Myocyte (in vitro differentiated cells): Measurements from ENCODE around the gene IMMT. TPM values are rescaled to one million over a fixed set of nuclear protein-coding genes. Genes with fewer than 3 reads are reported as not detected.
"Not testable (repeated sequence)": the region's sequence is repeated elsewhere in the genome, so short reads cannot be mapped to it uniquely, and the experiment has no call there.

Experiments used
- DNase-seq: peaks from one replicate; pipeline ENCODE4 v3.0.0-alpha.2; 2012; ENCODE audit warnings: low read depth
- polyA plus RNA-seq: library from polyadenylated mRNA; unstranded; fragments of >200 nt; gene quantifications from one replicate; pipeline ENCODE4 v1.2.1, GENCODE V29; 2012; ENCODE audit warnings: missing spikeins
- total RNA-seq: library from RNA; depleted of rRNA; stranded (reverse); fragments of >200 nt; gene quantifications from 2 replicates; pipeline ENCODE4 v1.2.3, GENCODE V29; 2014

The IMMT gene
- 71.4 and 93.0 TPM in 2 replicates for total RNA-seq
- 53.1 TPM for polyA plus RNA-seq

DNA sequence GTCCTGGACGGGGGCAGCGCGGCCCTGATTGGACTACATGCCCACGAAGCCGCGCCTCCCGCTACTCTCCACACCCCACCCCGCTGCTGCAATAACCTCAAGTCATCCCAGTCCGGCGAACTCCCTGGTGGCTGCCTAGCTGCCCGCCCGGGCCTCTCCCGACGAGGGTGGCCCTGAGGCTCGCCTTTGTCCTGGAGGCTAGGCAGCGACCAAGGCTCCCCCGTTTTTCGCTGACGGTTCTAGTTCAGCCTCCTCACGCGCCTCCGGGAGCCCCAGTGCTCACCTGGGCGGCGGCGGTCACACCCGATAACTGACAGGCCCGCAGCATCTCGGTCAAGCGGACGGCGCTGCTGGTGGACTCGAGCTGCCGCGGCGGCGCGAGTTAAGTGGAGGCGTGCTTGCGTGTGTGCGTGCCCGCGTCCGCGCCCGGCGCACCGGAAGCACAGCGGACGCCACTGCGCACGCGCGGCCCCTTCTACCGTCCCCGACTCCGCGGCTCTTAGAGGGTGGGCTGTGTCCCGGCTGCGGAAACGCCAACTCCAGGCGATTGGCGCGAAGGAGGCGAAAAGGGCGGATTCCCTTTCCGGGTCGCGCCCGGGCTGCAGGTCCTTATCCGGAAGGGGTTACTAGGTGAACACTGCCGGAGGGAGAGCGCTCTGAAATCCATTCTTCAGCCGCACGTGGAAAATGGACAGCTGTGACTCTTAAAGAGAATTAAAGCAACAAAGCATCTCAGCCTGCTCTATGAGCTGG is at the start of gene IMMT:
Gene IMMT (minus strand): TSS at position 408 of the 753 bp plus-strand sequence. CDS start 80 bp downstream, at position 328.
- DNase-seq, result peak; percentile 96

DNA sequence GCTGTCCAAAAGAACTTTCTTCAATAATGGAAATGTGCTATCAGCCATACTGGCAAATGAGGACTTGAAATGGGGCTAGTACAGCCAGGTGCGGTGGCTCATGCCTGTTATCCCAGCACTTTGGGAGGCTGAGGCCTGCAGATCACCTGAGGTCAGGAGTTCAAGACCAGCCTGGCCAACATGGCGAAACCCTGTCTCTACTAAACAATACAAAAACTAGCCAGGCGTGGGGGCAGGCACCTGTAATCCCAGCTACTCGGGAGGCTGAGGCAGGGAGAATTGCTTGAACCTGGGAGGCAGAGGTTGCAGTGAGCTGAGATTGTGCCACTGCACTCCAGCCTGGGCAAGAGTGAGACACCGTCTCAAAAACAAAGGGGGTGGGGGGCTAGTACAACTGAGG is 49.5 kb upstream of the IMMT start:
- DNase-seq, result not testable (repeated sequence)

DNA sequence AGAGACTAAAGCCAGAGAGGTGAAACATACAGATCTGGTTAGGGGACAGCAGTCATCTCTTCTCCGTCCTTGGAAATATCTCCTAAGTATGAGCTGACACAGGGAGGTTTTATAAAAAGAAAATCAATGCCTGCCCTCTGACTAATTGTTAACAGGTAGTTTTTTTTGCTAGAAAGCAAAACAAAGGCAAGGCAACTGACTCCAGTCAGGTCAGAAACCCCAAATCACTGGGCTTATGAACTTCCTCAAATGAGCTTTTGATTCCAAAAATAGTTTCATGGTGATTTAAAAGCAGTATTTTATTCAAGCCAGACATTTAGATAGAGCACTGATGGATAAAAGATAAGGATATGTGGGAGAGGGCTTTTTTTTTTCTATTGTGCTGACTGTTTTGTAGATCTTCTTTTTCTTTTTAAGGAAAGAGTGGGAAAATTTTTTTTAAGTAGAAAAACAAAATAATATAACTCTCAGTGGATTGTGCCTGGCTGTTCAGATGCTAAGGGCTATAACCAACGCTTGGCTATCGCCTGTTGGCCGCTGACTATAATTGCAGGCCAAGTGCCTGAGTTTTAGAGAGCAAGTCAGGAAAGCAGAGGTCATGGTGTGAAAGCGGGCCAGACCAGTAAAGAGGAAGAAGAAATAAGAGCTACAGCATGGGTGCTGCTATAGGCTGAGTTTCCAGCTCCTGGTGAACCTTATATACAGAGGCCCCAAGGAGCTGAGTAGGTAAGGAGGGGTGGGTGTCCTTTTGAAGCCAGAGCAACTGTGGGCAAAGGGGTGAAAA is 48.9 kb upstream of the IMMT start:
- no peak for DNase-seq

DNA sequence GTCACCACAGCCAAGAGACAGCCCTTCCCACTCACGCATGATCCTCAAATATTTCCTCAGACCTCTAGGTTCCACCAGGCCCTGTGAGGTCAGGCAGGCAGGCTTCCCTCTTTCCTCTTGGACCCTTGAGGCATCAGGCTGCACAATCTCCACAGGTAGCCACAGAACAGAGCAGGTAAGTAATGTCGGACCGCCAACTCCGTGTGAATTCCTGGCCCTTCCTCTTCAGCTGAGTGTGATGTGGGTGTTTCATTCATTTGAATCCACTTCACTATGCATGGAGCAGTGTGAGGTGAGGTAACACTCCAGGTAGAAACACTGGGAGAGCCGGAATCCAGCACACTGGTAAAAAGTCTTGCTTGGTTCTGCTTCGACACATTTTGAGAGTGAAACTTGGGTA is 48.0 kb upstream of the IMMT start:
- no peak for DNase-seq

DNA sequence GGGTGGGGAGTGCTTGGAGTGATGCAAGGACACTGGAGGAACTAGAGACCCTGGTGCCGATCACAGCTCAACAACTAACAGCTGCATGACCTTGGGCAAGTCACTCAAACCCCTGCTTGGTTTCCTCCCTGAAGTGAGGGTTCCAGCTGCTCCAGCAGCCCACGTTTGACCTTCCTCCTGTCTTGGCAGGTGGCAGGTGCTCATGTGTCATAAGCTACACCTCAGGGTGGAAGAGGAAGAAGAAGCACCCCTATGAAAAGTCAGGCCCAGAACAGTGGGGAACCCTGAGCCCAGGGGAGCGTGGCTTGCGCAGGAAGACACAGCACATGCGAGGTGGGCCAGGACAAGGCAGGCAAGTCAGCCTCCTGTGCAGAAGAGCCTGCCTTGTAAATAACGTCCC is 46.3 kb upstream of the IMMT start:
- DNase-seq, result no peak

DNA sequence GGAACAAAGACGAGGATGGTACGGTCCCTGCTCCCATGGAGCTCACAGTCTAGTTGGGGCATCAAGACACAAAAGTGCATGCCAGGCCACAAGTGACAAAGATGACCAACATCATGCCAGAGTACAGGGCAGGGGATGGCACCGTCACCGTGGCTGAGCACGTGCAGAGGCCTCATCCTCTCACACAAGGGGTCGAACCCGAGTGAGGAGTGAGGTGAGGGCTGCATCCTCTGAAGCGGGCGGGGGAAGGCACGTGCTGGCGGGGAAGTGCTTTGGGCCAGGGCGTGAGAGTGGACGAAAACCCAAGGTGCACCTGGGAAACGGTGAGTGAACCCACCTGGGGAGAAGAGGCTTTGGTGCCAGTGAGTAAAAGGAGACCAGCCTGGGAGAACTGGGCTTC is 45.0 kb upstream of the IMMT start:
- no peak for DNase-seq

DNA sequence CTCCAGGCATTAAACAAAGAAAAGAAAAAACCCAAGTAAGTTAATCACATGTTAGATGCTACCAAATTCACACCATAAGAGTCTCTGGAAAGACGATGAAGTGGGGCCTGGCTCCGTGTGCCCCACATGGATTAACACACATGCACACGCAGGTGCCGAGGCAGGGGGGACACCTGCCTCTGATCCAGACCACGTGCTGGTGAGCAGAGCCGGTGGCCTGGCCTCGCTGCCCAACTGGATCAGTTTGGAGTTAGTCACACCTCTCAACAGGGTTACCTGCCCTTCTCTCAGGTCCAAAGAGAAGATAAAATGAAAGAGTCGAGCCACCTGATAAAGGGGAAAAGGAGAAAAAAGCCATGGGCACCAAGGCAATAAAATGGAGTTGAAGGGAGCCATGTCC is 44.5 kb upstream of the IMMT start:
- no peak for DNase-seq

DNA sequence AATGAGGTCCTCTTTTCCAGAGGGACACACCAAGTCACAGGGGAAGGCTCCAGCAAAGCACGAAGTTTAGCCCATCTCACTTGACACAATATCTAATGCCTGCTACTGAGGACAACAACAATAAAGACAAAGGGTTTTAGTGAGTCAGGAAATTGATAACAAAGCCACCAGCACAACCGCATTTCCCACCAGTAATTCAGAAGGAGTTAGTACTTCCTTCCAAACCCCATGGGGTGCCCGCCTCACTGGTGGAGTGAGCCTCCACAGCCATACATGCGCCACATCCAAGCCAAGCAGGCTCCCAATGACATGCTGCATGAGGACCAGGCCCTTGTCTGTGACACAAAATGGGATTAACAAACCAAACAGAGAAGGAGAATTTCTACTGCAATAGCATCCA is 44.1 kb upstream of the IMMT start:
- DNase-seq, result no peak

DNA sequence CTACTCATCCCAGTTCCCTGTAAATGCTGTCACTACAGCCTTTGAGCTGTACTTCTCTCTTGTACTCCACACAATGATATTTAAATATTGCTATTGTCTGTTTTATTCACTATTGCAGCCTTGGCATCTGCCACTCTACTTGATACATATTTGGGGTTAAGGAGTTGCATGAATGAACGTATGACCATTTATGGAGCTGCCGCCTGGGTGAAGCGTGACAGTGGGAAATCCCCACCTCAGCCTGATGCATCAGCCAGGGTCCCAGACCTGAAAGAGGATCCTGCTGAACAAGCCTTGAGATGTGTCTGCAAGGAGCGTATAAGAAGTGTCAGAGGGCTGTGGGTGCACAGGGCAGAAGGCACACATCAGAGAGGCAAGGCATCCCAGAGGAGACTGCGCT is 43.1 kb upstream of the IMMT start:
- no peak for DNase-seq

DNA sequence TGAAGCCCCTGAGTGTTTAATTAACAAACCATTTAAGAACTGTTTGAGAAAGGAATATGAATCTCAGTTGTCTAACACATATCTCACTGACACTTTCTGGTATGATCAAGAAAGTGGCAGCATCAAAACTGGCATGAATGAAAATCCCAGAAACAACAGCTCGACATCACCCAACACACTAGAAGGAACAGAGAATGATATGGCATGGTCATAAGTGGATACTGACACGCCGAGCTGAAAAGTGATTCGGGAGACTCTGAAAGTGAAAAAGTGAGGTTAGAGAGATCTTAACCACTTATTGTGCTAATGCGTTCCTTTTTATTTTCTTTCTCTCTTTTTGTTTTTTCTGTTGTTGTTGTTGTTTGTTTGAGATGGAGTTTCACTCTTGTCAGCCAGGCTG is 41.9 kb upstream of the IMMT start:
- DNase-seq, result no peak

DNA sequence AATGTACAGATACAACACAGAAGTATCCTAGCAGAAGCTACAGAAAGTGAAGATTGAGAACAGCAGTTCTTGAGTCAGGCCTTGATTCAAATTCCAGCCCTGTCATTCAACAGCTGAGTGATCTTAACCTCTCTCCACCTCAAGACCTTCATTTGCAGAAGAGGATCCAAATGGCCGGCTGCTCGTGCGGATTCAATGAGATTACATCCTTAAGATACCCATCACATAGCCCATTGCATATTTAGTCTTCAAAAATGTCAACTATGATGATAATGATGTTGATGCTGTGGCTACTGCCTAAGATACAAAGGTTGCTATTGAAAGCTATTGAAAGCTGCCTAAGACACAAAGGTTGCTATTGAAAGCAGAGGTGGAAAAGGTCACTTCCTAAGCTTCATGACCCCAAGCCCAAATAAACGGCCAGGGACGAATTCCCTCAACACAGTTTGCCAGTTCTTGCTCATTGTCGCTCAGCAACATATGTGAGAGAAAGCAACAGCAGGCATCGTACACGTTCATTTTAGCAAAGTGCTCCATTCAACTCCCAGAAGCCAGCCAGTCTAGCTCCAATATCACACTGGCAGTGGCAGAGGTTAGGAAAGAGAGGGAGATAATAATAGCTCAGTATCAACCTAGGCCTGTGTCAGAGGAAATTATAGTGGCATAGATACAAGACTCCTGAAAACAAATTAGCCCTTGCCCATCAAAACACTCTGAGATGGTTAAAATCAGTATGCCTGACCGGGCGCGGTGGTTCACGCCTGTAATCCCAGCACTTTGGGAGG is 40.1 kb upstream of the IMMT start:
- DNase-seq, result no peak

DNA sequence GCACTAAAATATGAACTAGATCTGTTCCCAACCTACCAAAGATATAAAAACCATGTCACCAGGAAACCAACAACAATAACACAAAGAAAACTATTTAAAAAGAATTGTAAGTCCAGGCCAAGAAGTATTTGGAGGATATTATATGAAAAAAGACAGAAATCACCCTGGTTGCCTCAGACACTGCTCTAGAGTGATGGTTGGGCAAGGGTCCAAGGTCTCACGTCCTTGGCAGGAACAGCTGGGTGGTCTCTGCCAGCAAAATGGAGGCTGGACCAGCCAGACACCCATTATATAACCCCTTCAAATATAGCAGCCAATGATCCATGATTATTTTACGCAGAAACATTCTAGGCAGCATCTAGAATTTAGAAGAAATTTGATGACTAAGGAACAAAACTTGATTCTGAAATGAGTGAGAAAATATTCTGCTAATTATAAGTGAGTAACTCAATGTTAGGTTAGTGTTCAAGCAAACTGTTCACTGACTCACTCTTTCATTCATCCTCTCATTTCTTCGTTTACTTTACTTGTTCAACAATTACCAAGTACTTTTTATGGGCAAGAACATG is 39.4 kb upstream of the IMMT start:
- DNase-seq, result no peak

DNA sequence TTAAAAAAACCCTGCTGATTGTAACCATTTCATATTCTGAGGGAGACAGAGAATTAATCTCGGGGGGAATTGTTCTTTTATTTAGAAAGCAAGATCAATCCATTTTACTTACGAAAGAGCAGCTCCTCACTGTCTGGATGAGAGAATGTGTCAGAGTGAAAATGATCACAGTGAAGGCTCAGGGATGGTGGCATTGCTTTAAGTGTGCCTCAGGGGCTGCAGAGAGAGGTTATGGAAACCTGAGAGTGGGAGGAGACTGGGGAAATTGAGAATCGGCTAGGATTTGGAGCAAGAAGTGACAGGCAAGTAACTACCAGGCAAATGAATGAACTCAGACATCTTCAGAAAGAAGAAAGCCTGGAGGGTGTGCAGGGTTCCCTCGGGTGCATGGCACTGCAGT is 38.2 kb upstream of the IMMT start:
- no peak for DNase-seq

DNA sequence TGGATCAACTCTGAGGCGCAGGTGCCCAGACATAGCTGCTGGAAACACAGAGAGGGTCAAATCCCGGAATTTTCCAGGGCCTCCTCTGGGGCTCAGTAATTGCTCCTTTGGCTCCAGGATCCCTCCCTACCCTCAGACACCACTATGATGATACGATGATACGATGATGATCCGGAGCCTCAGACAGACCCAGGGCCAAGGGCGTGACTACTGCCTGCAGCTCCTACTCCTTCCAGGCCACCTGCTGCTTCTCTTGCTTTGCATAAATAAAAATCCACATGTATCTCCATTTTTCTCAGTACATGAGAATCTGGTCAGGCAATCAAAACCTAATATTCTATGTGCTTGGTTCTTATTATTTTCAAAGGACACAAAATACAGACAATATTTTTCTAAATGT is 37.6 kb upstream of the IMMT start:
- no peak for DNase-seq

DNA sequence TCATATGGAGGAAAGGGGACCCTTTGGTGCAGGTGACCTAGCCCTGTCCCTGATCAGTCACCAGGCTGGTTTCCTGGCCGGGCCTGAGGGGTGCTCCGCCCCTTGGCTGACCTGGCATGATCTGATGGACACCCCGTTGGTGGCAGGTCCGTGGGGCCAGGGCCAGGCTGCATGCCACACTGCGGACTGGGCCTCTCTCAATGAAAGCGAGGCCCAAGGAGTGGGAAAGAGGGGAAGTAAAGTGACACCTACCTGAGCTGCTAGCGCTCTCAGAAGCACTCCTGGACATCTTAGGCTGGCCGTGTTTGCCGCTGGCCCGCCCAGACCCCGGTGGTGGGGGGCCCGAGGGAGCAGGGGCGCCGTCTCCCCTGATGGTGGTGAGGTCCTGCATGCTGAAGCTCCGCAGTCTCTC is 37.1 kb upstream of the IMMT start:
- no peak for DNase-seq

DNA sequence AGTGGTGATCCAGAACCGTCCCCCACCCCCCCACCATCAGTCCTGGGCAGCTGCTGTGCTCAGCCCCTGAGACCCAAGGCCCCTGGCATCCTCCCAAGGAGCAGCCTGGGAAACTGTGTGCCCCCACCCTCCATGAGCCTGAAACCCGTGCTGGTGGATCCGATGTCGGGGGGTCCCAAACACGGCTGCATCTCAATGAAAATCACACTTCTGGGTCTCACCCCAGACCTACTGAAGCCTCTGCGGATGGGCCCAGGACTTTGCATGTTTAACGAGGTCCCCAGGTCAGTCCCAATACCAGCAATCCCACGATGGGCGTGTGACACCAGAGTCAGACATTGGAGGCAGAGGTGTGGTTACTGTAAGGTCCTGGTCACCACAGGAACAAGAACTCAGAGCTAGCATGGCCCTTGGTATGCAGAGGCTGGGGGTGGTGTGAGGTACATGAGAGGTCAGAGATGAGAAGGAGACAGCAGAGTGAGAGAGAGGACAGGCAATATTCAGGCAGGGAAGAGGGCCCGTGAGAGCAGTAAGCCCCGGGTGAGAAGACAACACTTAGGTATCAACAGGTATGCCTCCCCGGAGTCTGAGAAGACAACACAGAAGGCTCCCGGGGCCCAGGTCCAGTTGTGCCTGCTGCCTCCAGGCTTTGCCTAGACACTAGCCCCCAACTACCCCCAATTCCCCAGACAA is 36.6 kb upstream of the IMMT start:
- DNase-seq, result peak; percentile 22

DNA sequence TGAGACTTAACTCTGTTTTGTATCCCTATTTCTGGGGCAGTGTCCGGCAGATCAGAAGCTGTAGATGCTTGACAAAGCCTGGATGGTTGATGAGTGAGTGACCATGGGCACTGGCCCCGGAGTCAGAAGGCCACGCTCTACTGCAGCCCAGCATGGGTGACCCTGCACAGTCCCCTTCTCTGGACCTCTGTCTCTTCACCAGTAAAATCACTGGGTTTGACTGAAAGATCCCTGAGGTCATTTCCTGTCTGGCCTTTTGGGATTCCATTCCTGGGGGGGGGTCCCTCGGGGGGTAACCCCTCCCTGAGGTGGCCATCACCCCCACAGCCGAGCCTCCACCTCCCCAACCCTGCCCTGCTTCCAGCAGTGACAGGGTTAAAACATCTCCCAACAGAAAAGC is 35.7 kb upstream of the IMMT start:
- no peak for DNase-seq

DNA sequence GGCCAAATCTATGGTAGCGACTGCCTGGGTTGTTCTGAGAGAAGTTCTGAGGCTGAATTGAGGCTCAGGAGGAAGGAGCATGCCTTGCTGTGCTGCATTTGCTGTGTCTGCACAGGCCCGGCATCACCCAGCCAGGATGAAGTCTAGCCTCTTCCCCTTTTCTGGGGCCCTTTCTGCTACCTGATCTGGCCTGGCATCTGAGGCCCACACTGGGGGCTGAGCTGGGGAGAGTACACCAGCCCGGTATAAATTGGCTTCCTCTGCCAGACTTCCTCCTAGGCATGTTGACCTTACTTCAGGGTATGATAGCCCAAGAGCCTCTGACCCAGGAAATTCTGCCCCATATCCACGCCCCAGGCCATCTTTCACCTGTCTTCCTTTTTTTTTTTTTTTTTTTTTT is 34.0 kb upstream of the IMMT start:
- DNase-seq, result no peak

DNA sequence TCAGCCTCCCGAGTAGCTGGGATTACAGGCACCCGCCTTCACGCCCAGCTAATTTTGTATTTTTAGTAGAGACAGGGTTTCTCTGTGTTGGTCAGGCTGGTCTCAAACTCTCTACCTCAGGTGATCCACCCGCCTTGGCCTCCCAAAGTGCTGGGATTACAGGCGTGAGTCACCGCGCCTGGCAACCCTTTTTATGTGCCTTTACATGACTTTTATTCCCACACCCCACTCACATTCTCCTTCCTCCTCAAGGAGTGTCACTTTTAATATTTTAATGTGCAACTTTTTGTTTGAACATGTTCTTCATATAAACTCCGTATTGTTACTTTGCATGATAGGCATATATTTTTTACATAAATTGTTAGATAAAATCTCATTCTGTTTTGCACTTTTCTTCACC is 33.3 kb upstream of the IMMT start:
- DNase-seq, result not testable (repeated sequence)

DNA sequence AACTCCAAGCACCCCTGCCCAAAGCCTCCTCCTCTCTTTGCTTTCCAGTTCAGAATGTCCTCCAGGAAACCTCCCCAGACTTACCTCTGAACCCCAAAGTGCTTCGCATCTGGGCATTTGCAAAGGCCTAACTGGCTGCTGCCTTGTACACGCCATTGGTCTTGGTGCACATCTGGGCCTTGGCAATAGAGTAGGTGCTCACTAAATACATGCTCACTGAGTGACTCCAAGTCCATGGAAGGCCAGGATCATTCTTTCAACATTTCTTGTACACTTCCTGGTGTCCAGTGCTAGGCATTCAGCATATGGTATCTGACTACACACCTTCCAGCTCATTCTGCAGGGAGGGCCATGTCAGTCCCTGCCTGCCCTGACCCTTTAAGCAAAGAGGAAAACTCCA is 32.4 kb upstream of the IMMT start:
- DNase-seq, result no peak
